GM12878 (cell line): ENCODE data around the gene ADAMTSL5. TPM values are rescaled to one million over a fixed set of nuclear protein-coding genes. Genes with fewer than 3 reads are reported as not detected.

Experiments used
- ATAC-seq: fragments of 200-7000 bp; cut with Tn5 transposase; 3 replicates; pipeline ENCODE4 v1.9.1; 2020; ENCODE audit warnings: mild to moderate bottlenecking, moderate library complexity
- BruUV-seq: library from RNA; stranded (reverse); fragments of 400-500 nt; replicated peaks from 2 replicates; lab custom pipeline; 2021; lab: Mats Ljungman, UMichigan
- CTCF ChIA-PET: fragments of 300-600 bp; sonication (Branson Sonifier 250); formaldehyde crosslinking; extraction: SDS; loops from one replicate; lab custom pipeline; 2021; ENCODE audit warnings: inconsistent platforms; lab: Yijun Ruan, JAX
- POLR2A ChIA-PET: fragments of 350-600 bp; formaldehyde crosslinking; extraction: SDS; loops from one replicate; lab custom pipeline; 2021; ENCODE audit warnings: inconsistent platforms; lab: Charles Lee
- RAD21 ChIA-PET: fragments of 300-600 bp; sonication (Branson Sonifier 250); formaldehyde crosslinking; loops from one replicate; lab custom pipeline; 2023; ENCODE audit warnings: antibody characterized with exemption; ENCODE audit not compliant: unreplicated experiment; lab: Charles Lee
- SMC1A ChIA-PET: fragments of 300-600 bp; sonication (Branson Sonifier 250); formaldehyde crosslinking; loops from one replicate; lab custom pipeline; 2023; ENCODE audit not compliant: unreplicated experiment, uncharacterized antibody; lab: Charles Lee
- DNase-seq: peaks from one replicate; pipeline ENCODE4 v3.0.0-alpha.2; 2011; ENCODE audit warnings: low read depth, low spot score
- FAIRE-seq: peaks from 3 replicates; lab custom pipeline; 2011; peaks lifted over from hg19 to GRCh38; lab: Jason Lieb, UNC
- H2AFZ ChIP-seq: 2 replicates; pipeline ENCODE4 v1.6.0; 2011; ENCODE audit warnings: low read depth, low read length, control low read depth; ENCODE audit not compliant: control insufficient read depth
- H3K27ac ChIP-seq: 2 replicates; pipeline ENCODE4 v1.5.1; 2011; ENCODE audit warnings: control low read depth; ENCODE audit not compliant: control insufficient read depth, insufficient read depth
- H3K27me3 ChIP-seq, 2 experiments: replicated peaks in 1 of 2; 2 replicates each; pipeline versions ENCODE4 v1.6.0 to v1.6.1; 2011; ENCODE audit warnings: low read length in 1 of 2; ENCODE audit not compliant: control insufficient read depth in 2 of 2, insufficient read depth in 2 of 2
- H3K36me3 ChIP-seq, 2 experiments: 2 replicates each; pipeline ENCODE4 v1.5.1; 2011; ENCODE audit warnings: low read length in 1 of 2; ENCODE audit not compliant: control insufficient read depth in 2 of 2, insufficient read depth in 2 of 2
- H3K4me1 ChIP-seq: 2 replicates; pipeline ENCODE4 v1.6.1; 2011; ENCODE audit warnings: mild to moderate bottlenecking, low read length, moderate library complexity, mixed read lengths; ENCODE audit not compliant: control insufficient read depth, insufficient read depth
- H3K4me2 ChIP-seq: 2 replicates; pipeline ENCODE4 v1.6.0; 2011; ENCODE audit warnings: control low read depth; ENCODE audit not compliant: control insufficient read depth, insufficient read depth
- H3K4me3 ChIP-seq: fragments of 200-600 bp; sonication (generic); 2 replicates; pipeline ENCODE4 v1.5.1; 2016
- H3K79me2 ChIP-seq: 2 replicates; pipeline ENCODE4 v1.6.0; 2011; ENCODE audit warnings: low read length; ENCODE audit not compliant: control insufficient read depth, insufficient read depth
- H3K9ac ChIP-seq: 2 replicates; pipeline ENCODE4 v1.8.0; 2011; ENCODE audit warnings: low read length, control low read depth, mixed read lengths; ENCODE audit not compliant: control insufficient read depth, insufficient read depth
- H3K9me3 ChIP-seq: replicated peaks from 3 replicates; pipeline ENCODE4 v1.5.1; 2011; ENCODE audit warnings: mild to moderate bottlenecking, low read length; ENCODE audit not compliant: control insufficient read depth, insufficient read depth
- H4K20me1 ChIP-seq: 2 replicates; pipeline ENCODE4 v1.6.0; 2011; ENCODE audit not compliant: control insufficient read depth, insufficient read depth
- CHD2 ChIP-seq: IDR thresholded peaks from 2 replicates; pipeline ENCODE4 v1.6.1; 2011; ENCODE audit warnings: low read depth, low read length, improper control_type of control experiment, borderline replicate concordance
- CUX1 ChIP-seq: IDR thresholded peaks from 2 replicates; pipeline ENCODE4 v1.6.1; 2012; ENCODE audit warnings: improper control_type of control experiment, low read depth, low read length; ENCODE audit not compliant: insufficient replicate concordance
- MLLT1 ChIP-seq: fragments of 450-650 bp; IDR thresholded peaks from 2 replicates; pipeline ENCODE4 v1.6.1; 2016; ENCODE audit warnings: mild to moderate bottlenecking
- WGBS: methylation state at CpG from one replicate; pipeline ENCODE4 v1.1.6; 2016; ENCODE audit warnings: low lambda C conversion rate; ENCODE audit not compliant: insufficient replicate concordance, insufficient coverage; ENCODE audit errors: missing lambda C conversion rate; 5-methylcytosine and 5-hydroxymethylcytosine counted together
- in situ Hi-C: fragments of 300-500 bp; cut with MboI; formaldehyde crosslinking; loops from 9 replicates; pipeline ENCODE4 v1.14.3; 2018; ENCODE audit warnings: mixed read lengths
- intact Hi-C: fragments of 100-400 bp; cut with micrococcal nuclease; formaldehyde crosslinking; loops from one replicate; pipeline ENCODE4 v1.14.2; 2022; ENCODE audit not compliant: unreplicated experiment
- polyA plus RNA-seq, 11 experiments: library from polyadenylated mRNA; depleted of rRNA in 4 of 11; unstranded in 6 of 11; stranded (reverse) in 5 of 11; fragments of >200 nt; fragmentation: Nextera tagmentation in 4 of 11; fragmentation: Illumina TruSeq in 1 of 11; extraction: Ambion mirVana in 4 of 11; extraction: Trizol in 1 of 11; gene quantifications; 1 replicate in 1 of 11; 2 replicates in 10 of 11; pipeline versions ENCODE4 v1.2.1 to v1.2.3, GENCODE V29; 2011 to 2016; ENCODE audit warnings: inconsistent platforms in 2 of 11, missing spikeins in 2 of 11, low read depth in 1 of 11
- total RNA-seq, 4 experiments: library from RNA; depleted of rRNA in 3 of 4; stranded (reverse); fragments of >200 nt in 3 of 4; fragmentation: Illumina TruSeq in 1 of 4; extraction: Trizol in 1 of 4; gene quantifications; 2 replicates each; pipeline versions ENCODE4 v1.2.1 to v1.2.3, GENCODE V29; 2013 to 2021

The ADAMTSL5 gene
- total and polyA plus RNA-seq, 10 of the 15 experiments (the other 5 are each of a cell fraction or from before 2014, with no cell fraction given), result 0.04 to 0.83 (median 0.32) TPM; not detected in 4

GRCh38 chr19:1525343-1525742 lies 12.5 kb upstream of the ADAMTSL5 start:
- Histone ChIP-seq H3K36me3 (no peaks in the 10 kb centered on the region), H3K27ac (no peak overlapping the region), H3K4me3 (no peak overlapping the region), H2AFZ (no peak overlapping the region), H4K20me1 (no peaks in the 10 kb centered on the region), H3K27me3 (peaks cover 0 to 2% of the 10 kb centered on the region in 2 experiments; a peak in 3 of 4 replicates), H3K9ac (no peak overlapping the region), H3K9me3 (no peaks in the 10 kb centered on the region), H3K4me2 (no peak overlapping the region), H3K79me2 (no peaks in the 10 kb centered on the region), H3K4me1 (no peaks in the 10 kb centered on the region)
- in situ Hi-C loops, result no loop called here
- ChIA-PET POLR2A (no interaction called here), RAD21 (no interaction called here), CTCF (no interaction called here), SMC1A (no interaction called here)
- intact Hi-C loops, result no loop called here
- no peak for FAIRE-seq
- DNase-seq, result no peak
- TF ChIP-seq CHD2 (no peak), CUX1 (no peak), MLLT1 (no peak)
- TF ChIP-seq, all 136 proteins: peak for 0
- no TSS peak for BruUV-seq
- WGBS, result 79% methylated on average over 29 of the region's 31 CpGs
- no peak for ATAC-seq
